GM18517 (cell line): ENCODE results near the gene STK10.

Experiments used
- ATAC-seq: cut with Tn5 transposase; IDR thresholded peaks from one replicate; pipeline ENCODE4 v1.9.1; 2021; ENCODE audit warnings: mild to moderate bottlenecking, moderate library complexity; ENCODE audit not compliant: unreplicated experiment

Gene STK10

DNA sequence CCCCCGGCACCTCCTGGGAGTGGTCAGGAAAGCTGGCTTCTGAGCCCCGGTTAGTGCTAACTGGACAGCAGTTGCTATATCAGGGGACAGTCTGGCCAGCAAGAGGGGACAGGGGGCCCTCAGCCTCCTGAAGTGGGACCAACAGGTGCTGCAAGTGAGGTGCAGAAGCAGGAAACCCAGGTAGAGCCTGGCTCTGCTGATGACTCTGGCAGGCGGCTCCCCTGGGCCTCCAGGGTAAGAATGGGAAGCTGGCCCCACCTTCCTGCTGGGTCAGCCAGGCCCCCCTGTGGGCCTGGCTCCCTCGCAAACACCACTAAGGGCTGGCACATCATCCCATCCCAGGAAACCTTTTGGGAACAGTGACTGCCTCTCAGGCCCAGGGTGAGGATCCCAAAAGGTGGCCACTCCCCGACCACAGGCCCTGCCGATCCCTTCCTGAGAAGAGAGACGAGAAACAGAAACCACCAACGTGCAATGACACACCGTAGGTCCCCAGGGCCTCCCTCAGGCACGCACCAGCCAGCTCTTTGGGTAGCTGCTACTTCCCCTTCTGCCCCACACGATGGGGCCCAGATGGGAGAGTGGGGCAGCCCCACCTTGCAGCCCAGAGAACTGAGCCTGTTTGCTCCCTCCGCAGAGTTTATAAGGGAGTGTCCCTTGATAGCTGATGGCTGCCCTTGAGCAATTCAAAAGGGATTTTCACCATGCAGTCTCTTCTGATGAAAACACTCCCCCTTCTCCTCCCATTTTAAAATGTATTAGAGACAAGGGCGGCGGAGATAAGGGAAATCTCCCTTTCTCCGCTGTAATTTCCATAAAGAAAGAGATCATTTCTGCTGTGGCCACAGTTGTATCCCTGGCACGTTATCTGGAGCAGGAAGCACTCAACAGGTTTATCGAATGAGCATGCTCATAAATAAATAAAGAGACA, 76.8 kb downstream of the STK10 start:
- ATAC-seq: peak; percentile 76

- ATAC-seq: no peak
Observed at GRCh38 chr5:172110260-172110815, 77.7 kb downstream of the STK10 start.

- ATAC-seq: no peak
Observed at GRCh38 chr5:172109749-172110148, 78.3 kb downstream of the STK10 start.

GRCh38 chr5:172107571-172107970, 80.5 kb downstream of the STK10 start:
- no peak for ATAC-seq

GRCh38 chr5:172106511-172107356, 81.3 kb downstream of the STK10 start:
- ATAC-seq: no peak

GRCh38 chr5:172105811-172106210, 82.2 kb downstream of the STK10 start:
- ATAC-seq: no peak

- ATAC-seq: no peak
Observed at GRCh38 chr5:172104801-172105701, 83.0 kb downstream of the STK10 start.

DNA sequence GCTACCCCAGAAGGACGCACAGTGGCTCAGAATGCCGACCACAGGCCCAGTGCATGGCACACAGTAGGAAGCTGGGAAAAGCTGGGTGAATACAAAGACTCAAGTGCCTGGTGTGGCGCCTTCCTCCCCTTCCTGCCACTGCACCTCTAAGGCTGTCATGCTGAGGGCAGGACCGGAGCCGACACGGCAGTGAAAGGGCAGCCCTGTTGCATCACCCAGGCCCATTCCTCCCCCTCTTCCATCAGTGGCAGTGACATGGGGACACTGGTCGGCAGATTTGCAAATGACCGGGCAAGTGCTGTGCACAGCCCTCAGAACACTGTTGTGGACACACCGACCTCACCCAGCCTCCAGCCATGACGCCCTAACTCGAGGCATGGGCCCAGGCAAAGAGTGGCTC, 84.0 kb downstream of the STK10 start:
- no peak for ATAC-seq

DNA sequence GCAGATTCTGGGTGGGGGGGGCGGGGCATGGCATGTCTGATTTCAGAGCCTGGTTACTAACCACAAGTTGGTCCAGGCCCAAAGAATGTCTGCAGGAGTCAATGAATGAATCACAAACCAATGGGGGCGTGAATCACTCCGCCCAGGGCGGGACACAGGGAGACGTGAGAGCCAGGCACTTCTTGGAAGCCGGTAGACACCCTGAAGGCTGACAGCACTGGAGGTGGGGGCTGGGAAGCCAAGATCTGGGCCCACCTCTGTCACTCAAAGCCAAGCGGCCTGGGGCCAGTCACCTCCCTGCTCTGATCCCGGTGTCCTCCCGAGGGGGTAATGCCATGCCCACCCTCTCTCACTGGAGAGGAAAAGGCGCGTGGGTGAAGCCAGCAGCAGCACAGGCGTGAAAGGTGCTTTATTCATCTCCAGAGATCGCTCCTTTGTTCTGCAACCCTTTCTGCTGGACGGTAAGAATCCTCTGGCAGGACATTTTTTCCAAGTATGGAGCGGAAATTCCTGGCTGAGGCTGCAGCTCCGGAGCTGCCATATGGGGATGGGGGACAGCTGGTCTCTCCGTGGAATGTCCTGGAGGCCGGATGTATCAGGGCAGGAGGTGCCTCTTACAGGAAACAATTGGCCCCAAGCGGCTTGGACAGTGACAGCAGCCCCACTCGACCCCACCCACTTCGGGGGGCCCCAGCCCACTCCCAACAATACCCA, 85.0 kb downstream of the STK10 start:
- ATAC-seq: no peak

- ATAC-seq: no peak
Observed at GRCh38 chr5:172102218-172102870, 85.7 kb downstream of the STK10 start.

- ATAC-seq: no peak
Observed at GRCh38 chr5:172101547-172102217, 86.3 kb downstream of the STK10 start.

DNA sequence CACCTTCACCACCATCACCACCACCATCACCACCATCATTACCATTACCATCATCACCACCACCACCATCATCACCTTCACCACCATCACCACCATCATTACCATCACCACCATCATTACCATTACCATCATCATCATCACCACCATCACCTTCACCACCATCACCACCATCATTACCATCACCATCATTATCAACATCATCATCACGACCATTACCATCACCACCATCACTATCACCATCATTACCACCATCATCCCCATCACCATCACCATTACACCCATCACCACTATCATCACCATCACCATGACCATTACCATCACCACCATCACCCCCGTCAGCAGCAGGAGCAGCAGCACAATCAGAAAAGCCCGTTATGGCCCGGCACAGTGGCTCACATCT, 89.1 kb downstream of the STK10 start:
- ATAC-seq: no peak

GRCh38 chr5:172098046-172098445, 90.0 kb downstream of the STK10 start:
- ATAC-seq: no peak

- no peak for ATAC-seq
Observed at GRCh38 chr5:172097356-172097755, 90.7 kb downstream of the STK10 start.

GRCh38 chr5:172096207-172096940, 91.7 kb downstream of the STK10 start:
- ATAC-seq: no peak

DNA sequence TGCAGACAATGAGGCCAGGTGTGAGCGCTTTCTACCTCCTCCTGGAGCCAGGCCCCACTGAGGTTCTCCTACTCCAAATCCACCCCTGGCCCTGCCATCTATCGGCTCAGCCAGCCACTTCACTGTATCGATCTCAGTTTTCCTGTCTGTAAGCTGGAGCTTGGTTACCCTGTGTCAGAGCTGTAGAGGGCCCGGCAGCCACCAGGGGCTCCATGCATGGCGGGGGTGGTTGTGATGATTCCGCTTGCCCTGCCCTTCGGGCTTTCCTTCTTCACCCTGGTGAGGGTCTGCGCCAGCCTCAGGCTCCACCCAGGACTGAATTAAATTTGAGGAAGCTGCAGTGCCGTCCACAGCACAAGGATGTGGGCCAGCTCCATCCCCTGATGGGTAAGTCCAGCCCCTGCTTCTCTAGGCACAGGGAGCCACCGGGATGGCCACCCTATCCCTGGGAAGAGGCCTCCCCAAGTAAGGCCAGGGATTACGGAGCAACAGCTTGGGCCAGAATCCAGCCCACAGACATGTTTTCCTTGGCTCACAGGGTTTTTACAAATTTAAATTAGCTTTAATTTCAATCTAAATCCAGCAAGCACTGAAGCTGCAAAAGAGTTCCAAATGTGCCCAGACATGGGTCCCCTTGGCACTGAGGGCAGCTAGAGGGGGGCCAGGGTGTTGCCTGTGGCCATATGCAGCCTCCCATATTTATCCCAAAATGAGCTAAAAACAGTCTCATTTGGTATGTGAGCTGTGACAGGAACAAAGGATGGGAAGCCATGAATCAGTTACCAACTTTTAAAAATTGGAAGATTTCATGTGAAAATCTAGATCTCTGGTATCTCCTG, 92.4 kb downstream of the STK10 start:
- no peak for ATAC-seq

- no peak for ATAC-seq
Observed at GRCh38 chr5:172093965-172094364, 94.1 kb downstream of the STK10 start.
